Mesothelial cell of epicardium (in vitro differentiated cells): ENCODE measurements around the gene MIDN. TPM values are rescaled to one million over a fixed set of nuclear protein-coding genes. Genes with fewer than 3 reads are reported as not detected.

Experiments used
- DNase-seq, 2 experiments: peaks; one replicate each; pipeline ENCODE4 v3.0.0; 2021; ENCODE audit warnings: low spot score in 2 of 2; ENCODE audit not compliant: unreplicated experiment in 2 of 2
- H3K27ac Mint-ChIP-seq: 2 replicates; pipeline ENCODE4 v1.8.0; 2021; ENCODE audit warnings: mixed read lengths
- H3K27me3 Mint-ChIP-seq: 2 replicates; pipeline ENCODE4 v1.8.0; 2021; ENCODE audit warnings: low read depth, mixed read lengths
- H3K36me3 Mint-ChIP-seq: 2 replicates; pipeline ENCODE4 v1.8.0; 2021; ENCODE audit warnings: mixed read lengths
- H3K4me1 Mint-ChIP-seq: 2 replicates; pipeline ENCODE4 v1.8.0; 2021; ENCODE audit warnings: mixed read lengths
- H3K4me3 Mint-ChIP-seq: 2 replicates; pipeline ENCODE4 v1.8.0; 2021; ENCODE audit warnings: mild to moderate bottlenecking, moderate library complexity, mixed read lengths
- H3K9me3 Mint-ChIP-seq: 2 replicates; pipeline ENCODE4 v1.8.0; 2021; ENCODE audit warnings: mixed read lengths
- total RNA-seq: library from RNA; stranded (reverse); gene quantifications from 3 replicates; pipeline ENCODE4 v1.2.1, GENCODE V29; 2021
- TF ChIP-seq, protein P1 (sequence below): fragments of 200-600 bp; sonication (generic); IDR thresholded peaks from one replicate; pipeline ENCODE4 v1.5.0; 2021; ENCODE audit warnings: antibody characterized with exemption; ENCODE audit not compliant: unreplicated experiment

MIDN gene
- total RNA-seq, 1 donor from 2014 or later: 177 TPM

DNA sequence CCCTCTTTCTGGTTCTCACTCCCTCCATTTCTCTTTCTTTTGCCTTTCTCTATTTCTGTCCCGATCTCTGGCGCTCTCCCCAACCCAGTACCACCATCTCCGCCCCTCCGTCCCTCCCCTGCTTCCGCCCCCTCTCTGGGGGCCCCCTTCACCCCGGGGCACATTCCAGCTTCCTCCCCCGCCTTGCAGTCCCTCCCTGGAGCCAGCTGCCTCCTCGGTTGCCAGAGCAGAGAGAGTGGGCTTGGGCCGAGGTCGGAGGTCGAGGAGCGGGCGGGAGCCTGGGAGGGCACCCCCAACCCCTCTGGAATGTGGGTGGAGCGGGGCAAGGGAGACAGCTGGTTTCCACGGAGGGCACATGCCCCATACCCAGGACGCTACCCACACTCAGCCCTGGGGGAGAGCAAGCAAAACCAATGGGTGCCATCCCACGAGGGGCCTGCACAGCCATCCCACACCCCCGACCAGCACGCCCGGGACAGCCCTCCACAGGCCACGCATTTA lies 14.3 kb downstream of the MIDN start:
- Mint-ChIP-seq H3K9me3 (no peaks in the 10 kb centered on the region), H3K27me3 (peaks cover 4% of the 10 kb centered on the region), H3K4me3 (peak overlapping the region; percentile 46), H3K4me1 (peaks cover 46% of the 10 kb centered on the region), H3K27ac (peak overlapping the region; percentile 88), H3K36me3 (peaks cover 3% of the 10 kb centered on the region)
- TF ChIP-seq, protein P1, sequence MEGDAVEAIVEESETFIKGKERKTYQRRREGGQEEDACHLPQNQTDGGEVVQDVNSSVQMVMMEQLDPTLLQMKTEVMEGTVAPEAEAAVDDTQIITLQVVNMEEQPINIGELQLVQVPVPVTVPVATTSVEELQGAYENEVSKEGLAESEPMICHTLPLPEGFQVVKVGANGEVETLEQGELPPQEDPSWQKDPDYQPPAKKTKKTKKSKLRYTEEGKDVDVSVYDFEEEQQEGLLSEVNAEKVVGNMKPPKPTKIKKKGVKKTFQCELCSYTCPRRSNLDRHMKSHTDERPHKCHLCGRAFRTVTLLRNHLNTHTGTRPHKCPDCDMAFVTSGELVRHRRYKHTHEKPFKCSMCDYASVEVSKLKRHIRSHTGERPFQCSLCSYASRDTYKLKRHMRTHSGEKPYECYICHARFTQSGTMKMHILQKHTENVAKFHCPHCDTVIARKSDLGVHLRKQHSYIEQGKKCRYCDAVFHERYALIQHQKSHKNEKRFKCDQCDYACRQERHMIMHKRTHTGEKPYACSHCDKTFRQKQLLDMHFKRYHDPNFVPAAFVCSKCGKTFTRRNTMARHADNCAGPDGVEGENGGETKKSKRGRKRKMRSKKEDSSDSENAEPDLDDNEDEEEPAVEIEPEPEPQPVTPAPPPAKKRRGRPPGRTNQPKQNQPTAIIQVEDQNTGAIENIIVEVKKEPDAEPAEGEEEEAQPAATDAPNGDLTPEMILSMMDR: no peak
- DNase-seq: no peak

DNA sequence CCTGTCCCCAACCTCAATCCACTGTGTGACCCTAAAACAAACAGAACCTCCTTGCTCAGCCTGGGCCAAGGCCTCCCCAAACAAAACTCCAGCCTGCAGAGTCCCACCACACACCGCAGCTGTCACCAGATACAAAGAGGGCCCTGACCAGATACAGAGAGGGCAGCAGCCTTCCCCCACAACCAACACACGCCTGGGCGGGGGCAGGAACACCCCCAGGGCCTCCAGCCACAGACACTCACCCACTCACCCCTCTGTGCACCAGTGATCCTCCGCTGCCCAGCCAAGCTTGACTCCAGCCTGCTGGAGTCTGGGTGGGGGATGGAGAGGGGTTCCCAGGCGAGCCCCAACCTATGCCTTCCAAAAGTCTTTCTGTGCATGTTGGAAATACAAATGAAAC lies 14.8 kb downstream of the MIDN start:
- peaks cover 4% of the 10 kb centered on the region for H3K27me3 Mint-ChIP-seq
- no peak for DNase-seq
- H3K9me3 Mint-ChIP-seq: no peaks in the 10 kb centered on the region
- H3K36me3 Mint-ChIP-seq: peaks cover 2% of the 10 kb centered on the region
- H3K4me1 Mint-ChIP-seq: peaks cover 48% of the 10 kb centered on the region
- peak overlapping the region; percentile 46 for H3K4me3 Mint-ChIP-seq
- H3K27ac Mint-ChIP-seq: peak overlapping the region; percentile 88
- TF ChIP-seq, protein P1: no peak

DNA sequence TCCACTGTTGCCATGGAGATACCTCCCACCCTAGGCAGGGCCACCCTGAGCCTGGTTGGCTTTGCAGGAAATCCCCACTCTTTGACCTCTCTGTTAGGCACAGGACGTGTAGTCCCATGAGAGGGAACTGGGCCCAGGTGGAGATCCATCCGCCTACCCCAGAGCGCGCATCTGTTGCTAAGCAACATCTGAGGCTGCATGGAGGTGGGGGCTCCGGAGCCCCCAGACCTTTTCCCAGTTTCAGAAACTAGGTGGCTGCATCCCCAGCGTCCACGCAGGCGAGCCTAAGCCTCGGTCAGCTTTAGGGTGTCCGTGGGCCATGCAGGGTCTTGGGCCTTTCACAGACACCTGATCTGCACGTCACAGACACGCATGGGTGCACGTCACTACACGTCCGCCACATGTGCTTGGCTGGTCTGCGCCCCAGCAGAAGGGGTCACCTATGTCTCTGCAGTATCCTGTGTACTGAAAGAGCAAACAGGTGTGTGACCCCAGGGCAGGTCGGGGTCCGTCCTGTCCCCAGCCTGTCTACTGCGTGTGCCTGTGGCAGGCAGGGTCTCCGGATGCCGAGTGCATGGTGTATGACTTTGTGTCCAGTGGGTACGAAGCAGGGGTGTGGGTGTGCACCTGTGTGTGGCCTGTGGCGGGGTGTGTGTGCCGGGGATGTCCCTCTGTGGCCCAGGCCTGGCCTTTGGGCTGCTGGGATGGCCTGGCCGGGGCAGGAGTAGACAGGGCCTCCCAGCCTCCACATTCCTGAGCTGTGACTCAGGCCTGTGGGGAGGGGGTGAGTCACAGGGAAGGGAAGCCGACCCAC lies 16.6 kb downstream of the MIDN start:
- Mint-ChIP-seq H3K4me3 (peak overlapping the region; percentile 54), H3K9me3 (no peaks in the 10 kb centered on the region), H3K36me3 (no peaks in the 10 kb centered on the region), H3K27me3 (peaks cover 4% of the 10 kb centered on the region), H3K27ac (peak overlapping the region; percentile 97), H3K4me1 (peaks cover 53% of the 10 kb centered on the region)
- TF ChIP-seq, protein P1: no peak
- DNase-seq: no peak

DNA sequence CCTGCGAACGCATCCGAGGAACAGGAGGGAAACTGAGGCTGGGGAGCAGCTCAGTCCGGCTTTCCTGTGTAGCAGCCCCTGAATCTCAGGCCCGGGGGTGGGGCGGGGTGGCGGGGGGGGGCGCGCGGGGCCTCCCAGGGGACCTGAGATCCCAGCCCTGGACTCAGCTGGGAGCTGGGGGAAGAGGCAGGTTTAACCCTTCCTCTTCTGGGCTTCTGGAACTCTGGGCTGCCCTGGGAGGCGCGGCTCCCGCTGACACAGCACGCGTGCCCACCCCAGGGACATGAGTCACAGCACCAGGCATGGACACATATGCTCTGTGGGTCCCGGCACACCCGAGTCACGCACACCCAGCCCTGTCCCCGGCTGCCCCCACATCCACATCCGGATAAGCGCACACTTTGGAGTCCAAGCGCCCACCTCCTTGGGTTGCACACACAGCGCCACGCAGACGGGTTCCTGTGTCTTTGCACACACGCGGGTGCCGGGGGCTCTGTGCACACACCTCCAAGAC lies 17.3 kb downstream of the MIDN start:
- H3K4me1 Mint-ChIP-seq: peaks cover 59% of the 10 kb centered on the region
- peaks cover 2% of the 10 kb centered on the region for H3K36me3 Mint-ChIP-seq
- H3K27me3 Mint-ChIP-seq: peaks cover 4% of the 10 kb centered on the region
- H3K27ac Mint-ChIP-seq: peak overlapping the region; percentile 97
- TF ChIP-seq, protein P1: no peak
- no peaks in the 10 kb centered on the region for H3K9me3 Mint-ChIP-seq
- no peak for DNase-seq
- peak overlapping the region; percentile 55 for H3K4me3 Mint-ChIP-seq

DNA sequence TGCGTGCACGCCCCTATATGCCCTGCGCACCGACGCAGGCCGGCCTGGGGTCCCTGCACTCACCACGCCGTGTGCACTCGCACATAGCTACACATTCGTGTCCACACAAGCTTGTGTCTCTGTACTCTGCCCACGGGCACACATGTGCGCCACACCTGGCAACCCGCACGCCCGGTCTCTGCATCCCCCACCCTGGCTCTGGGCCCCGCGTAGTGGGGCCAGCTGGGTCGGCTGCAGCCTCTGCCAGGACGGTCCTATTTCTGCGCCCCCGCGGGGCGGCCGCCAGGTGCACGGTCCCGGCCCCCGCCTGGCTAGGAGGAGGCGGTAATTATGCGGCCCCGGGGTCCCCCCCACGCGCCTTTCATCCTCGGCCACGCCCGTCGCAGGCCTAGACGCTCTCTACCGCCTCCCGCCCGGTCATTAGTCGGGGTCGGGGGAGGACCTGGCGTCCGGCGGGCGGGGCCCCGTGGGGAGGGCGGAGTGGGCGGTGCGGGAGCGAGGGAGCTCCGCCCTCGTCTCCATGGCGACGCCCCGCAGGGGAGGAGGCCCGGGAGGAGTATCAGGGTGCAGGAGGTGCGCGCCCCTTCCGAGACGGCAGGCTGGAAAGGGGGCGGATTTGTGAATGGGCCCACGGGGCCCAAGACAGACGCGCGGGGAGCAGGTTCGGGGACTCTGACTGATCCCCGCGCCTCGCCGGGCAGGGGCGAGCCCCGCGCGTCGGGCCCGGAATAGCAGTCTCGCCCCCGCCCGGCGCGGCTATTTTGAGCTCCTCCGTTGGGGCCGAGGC lies 17.9 kb downstream of the MIDN start:
- peaks cover 4% of the 10 kb centered on the region for H3K27me3 Mint-ChIP-seq
- H3K4me3 Mint-ChIP-seq: peak overlapping the region; percentile 55
- peaks cover 2% of the 10 kb centered on the region for H3K36me3 Mint-ChIP-seq
- H3K4me1 Mint-ChIP-seq: peaks cover 64% of the 10 kb centered on the region
- H3K9me3 Mint-ChIP-seq: no peaks in the 10 kb centered on the region
- H3K27ac Mint-ChIP-seq: peak overlapping the region; percentile 78
- DNase-seq: peak; percentile 66 to 80
- TF ChIP-seq, protein P1: no peak
